Osteoblast (primary cell): ENCODE measurements around the gene TRABD2A. TPM values are rescaled to one million over a fixed set of nuclear protein-coding genes. Genes with fewer than 3 reads are reported as not detected.
A peak's percentile ranks its signal among the peaks of the same experiment; 100 is the strongest.

Source experiments
- DNase-seq: peaks from one replicate; pipeline ENCODE4 v3.0.0; 2011; ENCODE audit warnings: low spot score, mixed read lengths; ENCODE audit not compliant: insufficient read length; ENCODE audit errors: missing footprints
- H2AFZ ChIP-seq: 2 replicates; pipeline ENCODE4 v1.6.0; 2011; ENCODE audit warnings: mild to moderate bottlenecking, low read length
- H3K27ac ChIP-seq: 2 replicates; pipeline ENCODE4 v1.5.1; 2011; ENCODE audit warnings: mild to moderate bottlenecking, low read depth, low read length, moderate library complexity
- H3K27me3 ChIP-seq: 2 replicates; pipeline ENCODE4 v1.6.0; 2012; ENCODE audit warnings: mild to moderate bottlenecking, control low read depth, inconsistent platforms, low read length, moderate library complexity; ENCODE audit not compliant: insufficient read depth
- H3K36me3 ChIP-seq: 2 replicates; pipeline ENCODE4 v1.5.1; 2011; ENCODE audit warnings: mild to moderate bottlenecking, low read length, control low read depth, moderate library complexity; ENCODE audit not compliant: insufficient read depth
- H3K4me1 ChIP-seq: 2 replicates; pipeline ENCODE4 v1.5.1; 2011; ENCODE audit warnings: mild to moderate bottlenecking, low read length, control low read depth, moderate library complexity; ENCODE audit not compliant: insufficient read depth
- H3K4me2 ChIP-seq: 2 replicates; pipeline ENCODE4 v1.6.0; 2011; ENCODE audit warnings: mild to moderate bottlenecking, low read length; ENCODE audit not compliant: insufficient read depth
- H3K4me3 ChIP-seq: fragments of 200-600 bp; sonication (generic); 3 replicates; pipeline ENCODE4 v1.5.1; 2012; ENCODE audit warnings: mild to moderate bottlenecking, low read length, inconsistent platforms; ENCODE audit not compliant: insufficient read depth
- H3K79me2 ChIP-seq: 2 replicates; pipeline ENCODE4 v1.6.0; 2012; ENCODE audit warnings: mild to moderate bottlenecking, low read length, control low read depth, inconsistent platforms; ENCODE audit not compliant: insufficient read depth
- H3K9me3 ChIP-seq: 2 replicates; pipeline ENCODE4 v1.5.1; 2011; ENCODE audit warnings: low read depth, low read length, control low read depth
- H4K20me1 ChIP-seq: 2 replicates; pipeline ENCODE4 v1.6.0; 2012; ENCODE audit warnings: mild to moderate bottlenecking, low read length, control low read depth; ENCODE audit not compliant: insufficient read depth
- total RNA-seq: library from RNA; depleted of rRNA; stranded (reverse); fragments of >200 nt; gene quantifications from 2 replicates; pipeline ENCODE4 v1.2.3, GENCODE V29; 2012
- TF ChIP-seq, protein P1 (sequence below): IDR thresholded peaks from 2 replicates; pipeline ENCODE4 v1.5.1; 2011; ENCODE audit warnings: mild to moderate bottlenecking, low read depth, low read length, moderate library complexity; ENCODE audit errors: extremely low read depth

The TRABD2A gene
- total RNA-seq, 1 donor: 2.9 TPM

DNA sequence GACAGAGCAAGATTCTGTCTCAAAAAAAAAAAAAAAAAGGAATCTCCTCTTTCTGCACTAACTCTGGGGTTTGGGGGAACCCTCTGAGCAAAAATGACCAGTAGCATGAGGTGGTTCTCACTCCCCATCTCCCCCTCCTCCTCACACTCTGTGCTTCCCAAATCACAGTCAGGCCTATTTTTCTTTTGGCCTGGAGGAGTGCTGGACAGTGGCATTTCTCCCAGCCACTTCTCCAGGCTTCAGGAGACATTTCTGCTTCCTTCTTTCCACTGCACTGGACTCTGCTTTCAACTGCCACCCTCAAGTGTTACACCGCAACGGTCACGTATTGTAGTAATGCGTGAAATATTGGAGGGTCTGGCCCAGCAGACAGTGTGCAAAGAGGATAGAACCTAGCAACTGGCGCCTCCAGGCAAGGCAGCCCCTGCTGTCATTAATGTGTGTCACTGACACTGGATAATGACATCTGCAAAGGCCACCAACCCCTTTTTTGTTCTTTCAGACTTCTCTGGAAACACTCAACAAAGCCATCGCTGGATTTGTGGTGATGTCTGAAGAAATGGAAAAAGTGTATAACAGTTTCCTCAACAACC lies 68.9 kb downstream of the TRABD2A start:
- H4K20me1 ChIP-seq: no peaks in the 10 kb centered on the region
- H3K9me3 ChIP-seq: no peaks in the 10 kb centered on the region
- TF ChIP-seq, protein P1, sequence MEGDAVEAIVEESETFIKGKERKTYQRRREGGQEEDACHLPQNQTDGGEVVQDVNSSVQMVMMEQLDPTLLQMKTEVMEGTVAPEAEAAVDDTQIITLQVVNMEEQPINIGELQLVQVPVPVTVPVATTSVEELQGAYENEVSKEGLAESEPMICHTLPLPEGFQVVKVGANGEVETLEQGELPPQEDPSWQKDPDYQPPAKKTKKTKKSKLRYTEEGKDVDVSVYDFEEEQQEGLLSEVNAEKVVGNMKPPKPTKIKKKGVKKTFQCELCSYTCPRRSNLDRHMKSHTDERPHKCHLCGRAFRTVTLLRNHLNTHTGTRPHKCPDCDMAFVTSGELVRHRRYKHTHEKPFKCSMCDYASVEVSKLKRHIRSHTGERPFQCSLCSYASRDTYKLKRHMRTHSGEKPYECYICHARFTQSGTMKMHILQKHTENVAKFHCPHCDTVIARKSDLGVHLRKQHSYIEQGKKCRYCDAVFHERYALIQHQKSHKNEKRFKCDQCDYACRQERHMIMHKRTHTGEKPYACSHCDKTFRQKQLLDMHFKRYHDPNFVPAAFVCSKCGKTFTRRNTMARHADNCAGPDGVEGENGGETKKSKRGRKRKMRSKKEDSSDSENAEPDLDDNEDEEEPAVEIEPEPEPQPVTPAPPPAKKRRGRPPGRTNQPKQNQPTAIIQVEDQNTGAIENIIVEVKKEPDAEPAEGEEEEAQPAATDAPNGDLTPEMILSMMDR: no peak
- no peaks in the 10 kb centered on the region for H3K36me3 ChIP-seq
- H3K27me3 ChIP-seq: peaks cover 18% of the 10 kb centered on the region
- H3K27ac ChIP-seq: no peak overlapping the region
- H2AFZ ChIP-seq: no peak overlapping the region
- no peak overlapping the region for H3K4me2 ChIP-seq
- H3K4me3 ChIP-seq: no peak overlapping the region
- DNase-seq: no peak
- H3K4me1 ChIP-seq: peaks cover 12% of the 10 kb centered on the region
- no peaks in the 10 kb centered on the region for H3K79me2 ChIP-seq

DNA sequence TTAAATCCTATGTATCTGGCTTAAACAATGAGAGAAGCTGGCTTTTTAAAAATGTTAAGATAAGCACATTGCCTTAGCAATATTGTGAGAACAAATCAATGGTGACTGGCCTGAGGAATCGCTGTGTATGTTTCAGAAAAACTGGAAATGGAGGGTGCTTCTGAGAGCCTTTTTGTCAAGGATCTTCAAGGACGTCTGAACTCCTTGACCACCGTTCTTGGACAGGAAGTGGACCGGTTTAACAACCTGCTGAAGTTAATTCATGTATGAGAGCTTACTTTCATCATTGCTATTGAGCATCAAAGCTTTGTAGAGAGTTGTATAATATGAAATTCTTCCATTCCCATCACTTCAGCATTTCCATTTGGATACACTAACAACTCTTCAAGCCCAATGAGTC lies 72.6 kb downstream of the TRABD2A start:
- no peak overlapping the region for H2AFZ ChIP-seq

DNA sequence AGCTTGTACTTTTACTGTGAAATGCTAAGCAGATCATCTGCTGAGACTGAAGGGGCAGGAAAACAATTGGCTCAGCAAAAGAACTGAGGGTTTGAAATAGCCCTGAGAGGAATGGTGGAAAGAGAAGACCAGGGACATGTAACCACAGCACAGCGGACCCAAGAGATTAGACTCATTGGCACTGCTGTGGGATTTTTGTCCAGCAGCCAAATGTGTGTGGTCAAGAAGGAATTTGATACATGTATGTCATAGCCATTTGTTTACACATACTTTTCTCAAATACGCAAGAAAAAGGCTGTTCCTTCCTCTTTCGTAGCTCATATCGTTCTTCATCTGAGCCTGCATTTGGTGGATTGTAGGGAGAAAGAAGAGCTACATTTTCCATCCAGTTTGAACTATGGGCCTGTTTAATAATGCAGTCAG lies 73.8 kb downstream of the TRABD2A start:
- TF ChIP-seq, protein P1: no peak
- H3K4me2 ChIP-seq: peak overlapping the region; percentile 65
- H3K36me3 ChIP-seq: no peaks in the 10 kb centered on the region
- H3K79me2 ChIP-seq: no peaks in the 10 kb centered on the region
- H3K4me3 ChIP-seq: peak overlapping the region; percentile 4
- peaks cover 13% of the 10 kb centered on the region for H3K27me3 ChIP-seq
- H3K27ac ChIP-seq: peak overlapping the region; percentile 50
- peaks cover 17% of the 10 kb centered on the region for H3K4me1 ChIP-seq
- H4K20me1 ChIP-seq: no peaks in the 10 kb centered on the region
- H2AFZ ChIP-seq: peak overlapping the region; percentile 3
- peak; percentile 91 for DNase-seq
- no peaks in the 10 kb centered on the region for H3K9me3 ChIP-seq

More for the DNA sequence above, 72.6 kb downstream of the TRABD2A start:
- H3K4me3 ChIP-seq: no peak overlapping the region
- H4K20me1 ChIP-seq: no peaks in the 10 kb centered on the region
- peaks cover 17% of the 10 kb centered on the region for H3K4me1 ChIP-seq
- H3K4me2 ChIP-seq: no peak overlapping the region
- TF ChIP-seq, protein P1: no peak
- peaks cover 14% of the 10 kb centered on the region for H3K27me3 ChIP-seq
- H3K9me3 ChIP-seq: no peaks in the 10 kb centered on the region
- no peaks in the 10 kb centered on the region for H3K36me3 ChIP-seq
- H3K79me2 ChIP-seq: no peaks in the 10 kb centered on the region
- DNase-seq: no peak
- no peak overlapping the region for H3K27ac ChIP-seq

DNA sequence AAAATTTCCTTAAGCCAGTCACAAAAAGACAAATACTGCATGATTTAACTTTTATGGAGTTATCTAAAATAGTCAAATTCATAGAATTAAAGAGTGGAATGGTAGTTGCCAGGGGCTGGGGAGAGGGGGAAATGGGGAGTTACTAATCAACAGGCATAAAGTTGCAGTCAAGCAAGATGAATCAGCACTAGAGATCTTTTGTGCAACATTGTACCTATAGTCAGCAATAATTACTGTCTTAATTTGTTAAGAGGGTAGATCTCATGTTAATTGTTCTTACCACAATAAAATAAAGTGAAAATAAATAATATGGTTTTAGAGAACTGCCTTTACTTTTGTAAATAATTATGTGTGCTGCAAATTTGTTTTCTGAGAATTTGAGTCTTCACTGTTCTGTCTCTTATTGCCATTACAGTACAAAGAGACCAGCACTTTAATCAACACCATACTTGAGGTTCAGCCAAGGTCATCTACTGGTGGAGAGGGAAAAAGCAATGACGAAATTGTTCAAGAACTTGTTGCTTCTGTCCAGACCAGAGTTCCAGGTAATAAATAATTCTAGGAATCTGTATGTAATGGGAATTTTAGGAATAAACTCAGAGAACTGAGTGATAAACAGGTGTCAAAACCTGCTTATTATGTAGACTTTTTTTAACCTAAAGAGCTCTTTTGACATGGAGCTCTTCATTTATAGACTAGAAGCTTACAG lies 75.5 kb downstream of the TRABD2A start:
- no peak overlapping the region for H3K27ac ChIP-seq
- no peaks in the 10 kb centered on the region for H3K9me3 ChIP-seq
- no peaks in the 10 kb centered on the region for H3K36me3 ChIP-seq
- TF ChIP-seq, protein P1: no peak
- peaks cover 17% of the 10 kb centered on the region for H3K4me1 ChIP-seq
- no peak overlapping the region for H3K4me3 ChIP-seq
- H3K27me3 ChIP-seq: peaks cover 13% of the 10 kb centered on the region
- H3K4me2 ChIP-seq: no peak overlapping the region
- no peak for DNase-seq
- H3K79me2 ChIP-seq: no peaks in the 10 kb centered on the region
- no peaks in the 10 kb centered on the region for H4K20me1 ChIP-seq
- H2AFZ ChIP-seq: no peak overlapping the region
